GM13977 (cell line): ENCODE measurements around the gene MDK.

Source experiments
- DNase-seq: peaks from one replicate; pipeline ENCODE4 v3.0.0; 2012; ENCODE audit warnings: low spot score
- in situ Hi-C: fragments of 300-500 bp; cut with MboI; formaldehyde crosslinking; loops from one replicate; pipeline ENCODE4 v1.12.0; 2022; ENCODE audit warnings: low sequenced_read_pairs, low pct_unique_long_range_greater_than_20kb, mixed read lengths, inconsistent platforms; ENCODE audit not compliant: unreplicated experiment
- TF ChIP-seq, protein P1 (sequence below): IDR thresholded peaks from 2 replicates; pipeline ENCODE4 v1.5.1; 2012; ENCODE audit warnings: mild to moderate bottlenecking, control low read depth; ENCODE audit not compliant: insufficient read depth; ENCODE audit errors: extremely low read depth, missing control alignments

The MDK gene

DNA sequence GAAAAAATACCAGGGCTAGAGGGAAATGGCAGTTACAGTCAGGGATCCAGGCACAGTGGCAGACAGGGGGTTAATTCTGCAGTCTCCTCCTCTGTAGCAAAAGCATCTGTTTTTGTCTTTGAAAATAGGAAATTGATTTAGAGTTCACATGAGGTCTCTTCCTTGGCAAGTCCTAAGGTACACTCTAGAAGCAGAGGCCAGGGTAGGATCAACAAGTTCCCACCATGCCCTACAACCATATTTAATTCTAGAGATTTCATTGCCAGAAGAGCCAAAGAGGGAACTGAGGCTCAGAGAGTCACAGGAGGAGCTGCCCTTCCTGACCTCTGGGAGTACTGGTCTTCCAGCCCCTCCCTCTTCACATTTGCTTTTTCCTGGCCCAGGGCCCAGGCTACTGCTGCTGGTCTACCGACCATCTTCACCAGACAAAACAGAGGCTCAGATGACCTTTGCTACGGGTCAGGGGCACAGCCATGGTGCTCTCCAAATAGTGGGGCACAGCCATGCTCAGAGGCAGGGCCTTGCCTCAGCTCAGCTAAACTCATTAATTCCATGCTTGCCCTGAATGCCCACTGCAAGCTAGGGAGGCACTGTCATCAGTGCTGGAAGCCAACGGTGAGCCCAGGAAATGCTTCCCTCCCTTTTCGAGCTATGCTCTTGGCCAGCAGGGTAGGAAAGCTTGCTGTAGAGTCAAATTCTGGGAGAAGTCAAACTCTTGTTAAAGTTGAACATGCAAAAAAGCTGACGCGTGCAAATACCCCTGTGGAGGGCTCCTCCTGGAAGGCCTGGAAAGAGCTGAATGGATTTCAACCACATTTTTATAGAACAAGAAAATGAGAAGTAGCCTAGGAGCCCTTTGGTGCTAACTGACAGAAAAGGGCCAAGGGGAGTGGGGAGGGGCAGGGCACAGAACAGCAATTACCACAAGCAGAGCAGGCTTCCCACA, 21.8 kb downstream of the MDK start:
- TF ChIP-seq, protein P1, sequence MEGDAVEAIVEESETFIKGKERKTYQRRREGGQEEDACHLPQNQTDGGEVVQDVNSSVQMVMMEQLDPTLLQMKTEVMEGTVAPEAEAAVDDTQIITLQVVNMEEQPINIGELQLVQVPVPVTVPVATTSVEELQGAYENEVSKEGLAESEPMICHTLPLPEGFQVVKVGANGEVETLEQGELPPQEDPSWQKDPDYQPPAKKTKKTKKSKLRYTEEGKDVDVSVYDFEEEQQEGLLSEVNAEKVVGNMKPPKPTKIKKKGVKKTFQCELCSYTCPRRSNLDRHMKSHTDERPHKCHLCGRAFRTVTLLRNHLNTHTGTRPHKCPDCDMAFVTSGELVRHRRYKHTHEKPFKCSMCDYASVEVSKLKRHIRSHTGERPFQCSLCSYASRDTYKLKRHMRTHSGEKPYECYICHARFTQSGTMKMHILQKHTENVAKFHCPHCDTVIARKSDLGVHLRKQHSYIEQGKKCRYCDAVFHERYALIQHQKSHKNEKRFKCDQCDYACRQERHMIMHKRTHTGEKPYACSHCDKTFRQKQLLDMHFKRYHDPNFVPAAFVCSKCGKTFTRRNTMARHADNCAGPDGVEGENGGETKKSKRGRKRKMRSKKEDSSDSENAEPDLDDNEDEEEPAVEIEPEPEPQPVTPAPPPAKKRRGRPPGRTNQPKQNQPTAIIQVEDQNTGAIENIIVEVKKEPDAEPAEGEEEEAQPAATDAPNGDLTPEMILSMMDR, result no peak
- in situ Hi-C loops, result no loop called here
- no peak for DNase-seq

DNA sequence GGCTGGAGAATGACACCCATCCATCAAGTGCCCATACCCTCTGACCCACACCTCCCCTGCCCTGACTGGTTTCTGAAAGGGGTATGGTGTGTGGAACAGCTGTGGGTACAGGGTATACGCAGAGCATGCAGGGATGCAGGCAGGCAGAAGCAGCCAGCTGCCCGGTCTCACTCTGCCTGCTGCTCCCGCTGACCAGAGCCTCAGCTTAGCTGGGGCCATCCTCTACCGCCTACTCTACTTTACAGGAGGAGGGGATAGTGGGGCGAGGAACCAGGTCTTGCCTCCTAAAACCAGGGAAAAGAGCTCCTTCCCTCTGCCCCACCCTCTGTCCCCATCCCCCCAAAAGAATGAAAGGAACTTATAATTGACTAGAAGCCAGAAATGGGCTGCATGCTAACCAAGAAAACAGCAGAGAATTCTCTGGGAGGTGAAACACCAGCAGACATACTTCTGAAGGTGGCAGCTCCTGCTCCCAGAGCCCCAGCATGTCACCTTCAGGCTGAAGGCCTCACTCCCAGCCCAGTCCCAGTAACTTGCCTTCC, 23.1 kb downstream of the MDK start:
- in situ Hi-C loops, result no loop called here
- TF ChIP-seq, protein P1, result no peak
- no peak for DNase-seq

DNA sequence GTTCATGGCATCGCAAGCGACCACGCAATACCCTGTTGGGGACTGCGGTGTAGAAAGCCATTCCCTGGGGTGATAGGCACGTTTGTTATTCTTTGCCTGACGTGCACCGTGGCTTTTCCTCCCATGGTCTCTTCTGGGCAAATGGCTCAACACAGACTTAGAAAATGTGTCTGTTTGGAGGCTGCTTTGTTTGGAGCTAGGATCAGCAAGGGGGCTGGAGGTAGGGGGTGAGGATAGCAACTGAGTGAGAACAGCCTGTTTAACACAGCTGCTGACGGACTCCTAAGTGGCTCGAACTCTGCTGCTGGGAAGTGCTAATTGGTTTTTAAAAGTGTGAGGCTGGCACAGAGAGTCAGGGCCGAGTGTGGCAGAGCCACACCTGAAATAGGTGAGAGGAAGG, 26.2 kb downstream of the MDK start:
- in situ Hi-C loops, result no loop called here
- TF ChIP-seq, protein P1, result no peak
- no peak for DNase-seq

DNA sequence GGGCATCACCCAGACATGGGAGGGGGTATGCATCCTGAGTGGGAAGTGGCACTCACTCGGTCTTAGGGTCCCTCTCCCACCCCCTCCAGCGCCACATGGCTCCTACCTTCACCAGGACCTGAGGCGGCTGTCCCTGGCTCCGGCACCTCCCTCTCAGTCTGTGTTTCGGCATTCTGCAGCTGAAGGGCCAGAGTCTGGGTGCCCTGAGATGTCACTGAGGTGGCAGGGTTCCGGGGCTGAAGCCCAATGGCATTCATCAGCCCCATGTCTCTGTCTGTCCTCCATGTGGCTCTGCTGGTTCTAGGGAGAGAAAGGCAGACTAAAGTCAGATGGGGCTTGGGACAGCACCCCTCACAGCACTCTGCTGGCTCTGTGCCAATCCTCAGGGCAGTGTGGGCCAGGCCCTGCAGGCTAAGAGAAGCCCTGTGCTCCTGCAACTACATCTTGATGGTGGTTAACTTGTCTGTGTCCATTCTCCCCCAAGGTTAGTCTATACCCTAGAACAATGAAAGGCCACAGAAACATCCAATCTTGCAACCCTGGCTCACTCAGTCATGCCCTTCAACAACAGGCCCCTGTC, 27.0 kb downstream of the MDK start:
- no peak for DNase-seq
- TF ChIP-seq, protein P1, result no peak
- in situ Hi-C loops, result no loop called here

DNA sequence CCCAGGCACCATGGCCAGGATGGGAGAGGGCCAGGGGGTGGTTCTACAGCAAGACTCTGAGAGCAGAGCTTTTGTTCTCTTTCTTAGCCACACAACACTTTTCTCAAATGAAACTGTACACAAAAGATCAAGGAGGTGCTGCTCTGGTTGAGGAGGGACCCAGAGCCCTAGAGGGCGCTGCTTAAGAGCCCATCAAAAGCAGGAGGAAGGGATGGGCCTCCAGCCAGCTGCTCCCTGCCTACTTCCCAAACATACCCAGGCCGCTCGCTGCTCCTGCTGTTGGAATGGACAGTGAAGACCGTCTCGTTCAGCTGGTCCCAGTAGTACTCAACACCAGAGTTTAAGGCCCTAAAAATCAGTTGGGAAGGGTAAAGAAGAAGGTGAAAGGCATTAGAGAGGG, 28.6 kb downstream of the MDK start:
- in situ Hi-C loops, result no loop called here
- TF ChIP-seq, protein P1, result no peak
- no peak for DNase-seq

DNA sequence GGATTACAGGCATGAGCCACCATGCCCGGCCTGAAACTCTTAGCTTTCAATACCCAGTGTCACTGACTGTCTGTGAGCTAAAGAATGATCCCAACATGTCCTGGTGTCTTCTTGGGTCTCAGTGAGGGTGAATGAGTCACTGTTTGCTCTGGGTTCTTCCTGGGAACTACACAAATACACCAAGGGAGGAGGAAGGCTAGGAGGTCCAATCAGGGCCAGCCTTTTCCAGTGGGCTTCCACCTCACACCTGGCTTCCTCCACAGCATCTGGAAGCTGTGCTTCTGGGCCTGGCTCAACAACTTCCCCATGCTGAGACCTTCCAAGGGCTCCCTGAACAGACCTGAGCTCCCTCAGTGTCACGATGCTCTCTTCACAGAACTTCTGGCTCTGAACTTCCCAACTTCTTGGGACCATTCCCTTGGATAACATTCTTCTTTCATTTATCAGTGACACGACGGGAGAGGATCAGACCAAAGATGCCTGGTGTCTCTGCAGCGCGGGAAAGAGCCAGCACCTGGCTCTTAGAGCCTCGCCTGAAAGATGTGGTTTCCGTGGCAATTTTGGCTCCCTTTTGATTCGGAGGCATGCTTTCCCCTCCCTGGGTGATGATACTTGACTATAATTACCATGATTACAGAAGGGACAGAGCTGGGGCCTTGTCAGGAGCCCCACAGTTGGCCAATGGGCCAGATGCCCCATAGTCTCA, 32.4 kb downstream of the MDK start:
- TF ChIP-seq, protein P1, result no peak
- no peak for DNase-seq
- in situ Hi-C loops, result no loop called here
